GM20431 (cell line): ENCODE data around the gene A2ML1.
"Not testable (repeated sequence)": the region's sequence is repeated elsewhere in the genome, so short reads cannot be mapped to it uniquely, and the experiment has no call there.

ENCODE experiments used
- in situ Hi-C: fragments of 300-500 bp; cut with MseI, MboI; formaldehyde crosslinking; loops from one replicate; pipeline ENCODE4 v1.15.0; 2020; ENCODE audit warnings: low sequenced_read_pairs; ENCODE audit not compliant: unreplicated experiment

A2ML1 gene

GRCh38 chr12:8822298-8822697, at the start of gene A2ML1:
A2ML1 (plus strand) TSS chr12:8822621; CDS start chr12:8822652, 31 bp downstream.
- in situ Hi-C loops = no loop called here

GRCh38 chr12:8773461-8773860, 49.0 kb upstream of the A2ML1 start:
- in situ Hi-C loops = no loop called here

- in situ Hi-C loops = no loop called here
These were observed 43.1 kb upstream of the A2ML1 start for GRCh38 chr12:8779281-8779680.

- in situ Hi-C loops = no loop called here
These were observed 42.6 kb upstream of the A2ML1 start for GRCh38 chr12:8779862-8780261.

GRCh38 chr12:8780389-8780788, 42.0 kb upstream of the A2ML1 start:
- in situ Hi-C loops = no loop called here

- in situ Hi-C loops = no loop called here
These were observed 40.9 kb upstream of the A2ML1 start for GRCh38 chr12:8781381-8782127.

- in situ Hi-C loops = no loop called here
These were observed 38.0 kb upstream of the A2ML1 start for GRCh38 chr12:8784290-8784888.

GRCh38 chr12:8785499-8785898, 36.9 kb upstream of the A2ML1 start:
- in situ Hi-C loops = no loop called here

GRCh38 chr12:8787206-8787605, 35.2 kb upstream of the A2ML1 start:
- in situ Hi-C loops = not testable (repeated sequence)

GRCh38 chr12:8788706-8789105, 33.7 kb upstream of the A2ML1 start:
- in situ Hi-C loops = not testable (repeated sequence)

GRCh38 chr12:8789341-8790013, 32.9 kb upstream of the A2ML1 start:
- in situ Hi-C loops = not testable (repeated sequence)

- in situ Hi-C loops = not testable (repeated sequence)
These were observed 29.2 kb upstream of the A2ML1 start for GRCh38 chr12:8793226-8793625.

GRCh38 chr12:8794611-8795010, 27.8 kb upstream of the A2ML1 start:
- in situ Hi-C loops = not testable (repeated sequence)

GRCh38 chr12:8796831-8797626, 25.4 kb upstream of the A2ML1 start:
- in situ Hi-C loops = no loop called here

GRCh38 chr12:8801213-8801612, 21.2 kb upstream of the A2ML1 start:
- in situ Hi-C loops = not testable (repeated sequence)

GRCh38 chr12:8804833-8805232, 17.6 kb upstream of the A2ML1 start:
- in situ Hi-C loops = not testable (repeated sequence)

GRCh38 chr12:8805487-8805886, 16.9 kb upstream of the A2ML1 start:
- in situ Hi-C loops = not testable (repeated sequence)

- in situ Hi-C loops = not testable (repeated sequence)
These were observed 15.3 kb upstream of the A2ML1 start for GRCh38 chr12:8807084-8807483.

GRCh38 chr12:8810112-8810511, 12.3 kb upstream of the A2ML1 start:
- in situ Hi-C loops = not testable (repeated sequence)

- in situ Hi-C loops = no loop called here
These were observed 8.7 kb upstream of the A2ML1 start for GRCh38 chr12:8813572-8814357.
